ENCODE data around the gene CYP2J2. TPM values are rescaled to one million over a fixed set of nuclear protein-coding genes. Genes with fewer than 3 reads are reported as not detected.

CYP2J2 gene
- total and polyA plus RNA-seq, 2 donors (not counting 1 experiment from before 2014, with no cell fraction given), result 0.34 to 0.91 TPM

DNA sequence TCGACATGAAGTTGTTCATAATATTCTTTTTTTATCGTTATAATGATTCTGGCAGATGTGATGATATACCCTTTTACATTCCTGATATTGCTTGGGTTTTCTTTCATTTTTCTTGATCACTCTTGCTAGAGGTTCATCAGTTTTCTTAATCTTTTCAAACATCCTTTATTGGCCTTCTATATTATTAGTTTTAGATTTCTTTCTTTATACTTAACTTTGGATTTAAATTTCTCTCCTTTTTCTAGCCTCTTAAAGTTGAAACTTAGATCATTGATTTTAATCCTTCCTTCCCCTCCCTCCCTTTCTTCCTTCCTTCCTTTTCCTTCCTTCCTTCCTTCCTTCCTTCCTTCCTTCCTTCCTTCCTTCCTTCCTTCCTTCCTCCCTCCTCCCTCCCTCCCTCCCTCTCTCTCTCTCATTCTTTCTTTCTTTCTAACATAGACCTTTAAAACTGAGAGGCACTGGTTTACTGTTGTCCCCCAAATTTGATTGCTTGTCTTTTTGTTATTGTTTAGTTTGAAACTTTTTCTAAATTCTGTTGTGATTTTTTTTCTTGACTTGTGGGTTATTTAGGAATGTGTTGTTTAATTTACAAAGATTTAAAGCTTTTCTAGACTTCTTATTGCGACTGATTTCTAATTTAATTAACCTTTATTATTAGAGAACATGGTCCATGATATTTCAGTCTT, 80.2 kb downstream of the CYP2J2 start:
- no peaks in the 10 kb centered on the region for H3K9me3 Mint-ChIP-seq (ENCODE audit: insufficient read depth)
- no peak for ATAC-seq (ENCODE audit: low read depth)
- Histone ChIP-seq H3K9me3 (ENCODE audit: control extremely low read depth in 1 of 3, control insufficient read depth in 2 of 3, insufficient read depth in 1 of 3, low read length in 2 of 3) (no peaks in the 10 kb centered on the region), H3K27me3 (replicated peaks in 1 of 4; ENCODE audit: control extremely low read depth in 1 of 4, control insufficient read depth in 3 of 4, insufficient read depth in 4 of 4, low read length in 3 of 4) (no peaks in the 10 kb centered on the region), H3K4me3 (ENCODE audit: control extremely low read depth in 1 of 5, extremely low read depth in 1 of 5, insufficient read depth in 1 of 5, low read depth in 2 of 5, low read length in 4 of 5) (no peak overlapping the region), H3K27ac (ENCODE audit: low read length in 2 of 2) (no peak overlapping the region), H3K4me2 (replicated peaks; ENCODE audit: low read depth, low read length, poor library complexity, severe bottlenecking) (no peak overlapping the region), H3K9ac (ENCODE audit: low read length) (no peak overlapping the region), H2AFZ (ENCODE audit: insufficient read depth, low read depth, low read length, poor library complexity, severe bottlenecking) (no peak overlapping the region), H3K79me2 (ENCODE audit: control insufficient read depth, insufficient read depth, low read length) (no peaks in the 10 kb centered on the region), H4K20me1 (ENCODE audit: control insufficient read depth, insufficient read depth, low read length, poor library complexity, severe bottlenecking) (no peaks in the 10 kb centered on the region), H3K4me1 (ENCODE audit: control insufficient read depth in 2 of 2, insufficient read depth in 2 of 2, low read length in 2 of 2) (no peaks in the 10 kb centered on the region), H3K36me3 (replicated peaks in 1 of 2; ENCODE audit: control extremely low read depth in 1 of 2, control insufficient read depth in 1 of 2, extremely low read depth in 1 of 2, insufficient read depth in 2 of 2, low read length in 1 of 2) (peaks cover 0 to 2% of the 10 kb centered on the region in 2 experiments)
- H3K27me3 Mint-ChIP-seq, result no peaks in the 10 kb centered on the region
- H3K27ac Mint-ChIP-seq, result no peak overlapping the region
- H3K4me1 Mint-ChIP-seq, result no peaks in the 10 kb centered on the region
- CTCF ChIA-PET, result no interaction called here
- WGBS (ENCODE audit: insufficient coverage), result no CpG with 5 or more reads among the region's 3 CpGs
- no peak overlapping the region for H3K4me3 Mint-ChIP-seq
- intact Hi-C loops (cut with micrococcal nuclease), result no loop called here
- POLR2A ChIA-PET, result no interaction called here
- TF ChIP-seq EZH2 (IDR thresholded peaks at IDR 0.05; ENCODE audit: borderline replicate concordance, insufficient read depth, low read depth, low read length, poor library complexity, severe bottlenecking) (no peak), CTCF (IDR thresholded peaks at IDR 0.05) (no peak)
- no peak for DNase-seq

DNA sequence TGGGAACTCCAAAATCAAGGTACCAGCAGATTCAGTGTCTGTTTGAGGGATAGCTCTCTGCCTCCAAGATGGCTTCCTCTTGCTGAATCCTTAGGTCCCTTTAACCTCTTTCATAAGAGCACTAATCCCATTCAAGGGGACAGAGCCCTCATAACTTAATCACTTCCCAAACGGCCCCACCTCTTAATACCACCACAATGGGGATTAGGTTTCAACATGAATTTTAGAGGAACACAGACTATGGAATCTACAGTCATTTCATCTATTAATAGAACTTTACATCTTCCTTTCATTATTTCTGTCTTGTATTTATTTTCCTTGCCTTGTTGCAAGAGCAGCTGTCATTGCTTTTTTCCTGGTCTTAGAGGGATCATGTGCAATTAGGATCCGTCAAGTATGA, 81.5 kb downstream of the CYP2J2 start:
- 86% methylated on average over 2 of the region's 2 CpGs for WGBS (ENCODE audit: insufficient coverage)
- H3K4me1 Mint-ChIP-seq, result no peaks in the 10 kb centered on the region
- intact Hi-C loops (cut with micrococcal nuclease), result no loop called here

More for the DNA sequence above, 81.5 kb downstream of the CYP2J2 start:
- H3K36me3 ChIP-seq (replicated peaks in 1 of 2; ENCODE audit: control extremely low read depth in 1 of 2, control insufficient read depth in 1 of 2, extremely low read depth in 1 of 2, insufficient read depth in 2 of 2, low read length in 1 of 2), result peaks cover 0 to 7% of the 10 kb centered on the region in 2 experiments
- no peak overlapping the region for H3K4me3 ChIP-seq (ENCODE audit: control extremely low read depth in 1 of 5, extremely low read depth in 1 of 5, insufficient read depth in 1 of 5, low read depth in 2 of 5, low read length in 4 of 5)
- Mint-ChIP-seq H3K27ac (no peak overlapping the region), H3K4me3 (no peak overlapping the region), H3K27me3 (no peaks in the 10 kb centered on the region), H3K9me3 (ENCODE audit: insufficient read depth) (no peaks in the 10 kb centered on the region)
- no peak for TF ChIP-seq EZH2 (IDR thresholded peaks at IDR 0.05; ENCODE audit: borderline replicate concordance, insufficient read depth, low read depth, low read length, poor library complexity, severe bottlenecking)
- no peak for TF ChIP-seq CTCF (IDR thresholded peaks at IDR 0.05)
- no peaks in the 10 kb centered on the region for H4K20me1 ChIP-seq (ENCODE audit: control insufficient read depth, insufficient read depth, low read length, poor library complexity, severe bottlenecking)
- no peaks in the 10 kb centered on the region for H3K27me3 ChIP-seq (replicated peaks in 1 of 4; ENCODE audit: control extremely low read depth in 1 of 4, control insufficient read depth in 3 of 4, insufficient read depth in 4 of 4, low read length in 3 of 4)
- H3K4me2 ChIP-seq (replicated peaks; ENCODE audit: low read depth, low read length, poor library complexity, severe bottlenecking), result no peak overlapping the region
- CTCF ChIA-PET, result no interaction called here
- no peaks in the 10 kb centered on the region for H3K9me3 ChIP-seq (ENCODE audit: control extremely low read depth in 1 of 3, control insufficient read depth in 2 of 3, insufficient read depth in 1 of 3, low read length in 2 of 3)
- H3K27ac ChIP-seq (ENCODE audit: low read length in 2 of 2), result no peak overlapping the region
- H3K79me2 ChIP-seq (ENCODE audit: control insufficient read depth, insufficient read depth, low read length), result no peaks in the 10 kb centered on the region
- H3K9ac ChIP-seq (ENCODE audit: low read length), result no peak overlapping the region
- no peaks in the 10 kb centered on the region for H3K4me1 ChIP-seq (ENCODE audit: control insufficient read depth in 2 of 2, insufficient read depth in 2 of 2, low read length in 2 of 2)
- ATAC-seq (ENCODE audit: low read depth) (no peak), DNase-seq (no peak)
- no peak overlapping the region for H2AFZ ChIP-seq (ENCODE audit: insufficient read depth, low read depth, low read length, poor library complexity, severe bottlenecking)
- POLR2A ChIA-PET, result no interaction called here
